ENCODE data around the gene SMAD2.

SMAD2 gene

DNA sequence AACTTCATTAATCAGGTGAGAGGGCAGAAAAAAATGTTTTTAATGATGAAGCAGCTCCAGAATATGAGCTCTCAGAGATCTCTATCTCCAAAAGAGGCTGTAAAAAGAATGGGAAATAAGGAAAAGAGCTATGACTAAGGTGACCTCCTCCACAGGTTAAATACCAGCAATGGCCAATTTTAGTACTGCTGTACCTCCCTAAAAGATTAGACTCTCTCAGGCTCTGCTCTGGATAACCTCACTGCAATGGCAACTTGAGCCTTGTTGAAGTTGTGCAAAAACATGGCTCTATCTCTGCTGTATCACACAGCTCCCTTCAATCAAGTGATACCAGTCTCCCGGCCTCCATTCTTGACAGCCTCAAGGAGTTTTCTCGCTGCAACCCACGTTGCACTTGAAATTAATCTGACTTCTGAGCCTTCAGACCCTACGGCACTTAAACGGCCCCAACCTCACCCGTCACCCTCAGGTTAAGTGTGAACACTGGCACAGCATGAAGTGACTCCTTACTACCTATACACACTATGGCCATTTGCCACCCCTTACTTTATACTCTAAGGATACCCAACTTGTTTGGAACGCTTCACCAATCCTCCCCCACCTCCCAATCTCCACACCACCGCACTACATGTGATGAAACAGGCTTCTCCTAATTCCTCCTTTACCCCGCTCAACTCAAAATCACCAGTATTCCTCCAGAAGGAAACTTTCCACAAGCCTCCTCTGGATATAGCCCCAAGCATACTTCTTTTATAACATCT lies 36.3 kb downstream of the SMAD2 start:
- no peak for DNase-seq

DNA sequence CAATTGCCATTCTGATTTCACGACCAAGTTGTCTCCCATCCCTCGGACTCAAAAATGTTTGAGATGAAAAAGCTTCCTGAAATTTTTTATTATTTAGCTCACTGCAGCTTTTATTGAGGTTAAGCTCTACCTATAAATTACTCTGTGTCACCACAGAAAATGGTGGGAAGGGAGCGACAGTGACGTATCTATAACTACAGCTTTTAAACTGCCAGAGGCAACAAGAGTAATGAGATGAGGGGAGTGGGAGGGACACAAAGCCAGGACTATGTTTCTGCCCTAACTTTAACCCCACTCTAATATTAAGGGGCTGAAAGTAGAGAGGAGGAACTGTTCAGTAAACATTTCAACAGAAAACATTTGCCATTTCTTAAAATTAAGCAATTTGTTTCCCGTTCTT lies 37.4 kb downstream of the SMAD2 start:
- DNase-seq, result no peak

DNA sequence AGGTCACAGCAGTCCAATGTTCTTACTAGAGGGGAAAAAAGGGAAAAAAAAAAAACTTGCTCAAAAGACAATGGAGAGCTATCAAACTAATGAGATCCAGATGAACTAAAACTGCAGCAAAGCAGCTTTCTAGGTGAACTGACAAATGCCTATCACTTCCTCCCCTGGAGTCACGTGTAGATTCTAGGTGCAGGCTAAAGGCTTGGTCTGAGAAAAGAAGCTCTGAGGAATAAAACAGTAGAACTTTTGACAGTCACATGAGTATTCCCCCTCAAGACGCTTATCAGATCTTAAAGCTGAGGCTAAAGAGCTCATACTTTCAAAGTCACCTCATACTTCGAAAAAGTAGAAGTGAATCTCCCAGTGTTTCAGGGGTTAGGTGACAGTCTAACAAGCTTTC lies 42.3 kb downstream of the SMAD2 start:
- DNase-seq, result no peak

DNA sequence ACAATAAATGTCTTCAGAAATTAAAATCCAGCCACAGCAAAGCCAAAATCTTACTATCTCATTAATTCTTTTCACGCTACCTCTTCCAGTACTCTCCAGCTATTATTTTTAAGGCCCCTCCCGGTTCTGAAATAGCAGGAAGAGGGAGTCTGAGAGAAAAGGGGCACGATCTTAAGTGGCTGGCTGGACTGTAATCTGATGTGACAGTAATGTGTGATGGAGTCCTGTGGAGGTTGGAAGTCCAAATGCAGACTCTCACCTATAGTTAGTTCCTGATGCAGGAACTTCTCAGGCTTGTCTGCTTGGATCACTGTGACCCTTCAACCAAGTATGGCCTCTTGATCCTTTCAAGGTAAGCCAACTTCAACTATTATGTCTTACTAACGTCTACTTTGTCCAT lies 43.2 kb downstream of the SMAD2 start:
- DNase-seq, result no peak

DNA sequence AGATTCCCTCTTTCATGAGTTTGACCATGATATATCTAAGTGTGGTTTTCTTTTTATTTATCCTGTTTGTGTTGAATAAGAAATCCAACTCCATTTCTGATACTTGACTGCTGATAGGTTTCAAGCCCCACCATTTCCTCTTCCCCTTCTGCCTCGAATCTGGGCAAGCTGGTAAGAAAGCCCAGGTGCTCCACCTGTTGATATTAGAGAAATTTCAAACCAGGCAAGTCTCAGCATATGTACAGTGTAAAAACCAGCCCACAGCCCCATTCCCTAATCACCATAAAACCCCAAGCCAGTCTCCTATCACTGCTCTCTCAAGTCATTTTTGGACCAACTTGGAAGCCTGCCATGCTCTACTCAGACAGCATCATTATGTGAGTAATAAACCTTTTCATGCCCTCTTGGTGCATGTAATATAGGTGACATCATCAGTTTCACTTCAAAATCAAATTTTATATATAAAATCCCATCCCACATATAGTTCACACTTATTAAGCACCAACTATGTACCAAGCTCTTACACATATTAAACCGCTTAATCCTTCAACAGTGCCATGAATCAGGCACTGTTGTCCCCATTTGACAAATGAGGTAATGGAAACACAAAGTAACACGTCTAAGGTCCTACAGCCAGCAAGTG lies 46.6 kb downstream of the SMAD2 start:
- peak; percentile 98 for DNase-seq

DNA sequence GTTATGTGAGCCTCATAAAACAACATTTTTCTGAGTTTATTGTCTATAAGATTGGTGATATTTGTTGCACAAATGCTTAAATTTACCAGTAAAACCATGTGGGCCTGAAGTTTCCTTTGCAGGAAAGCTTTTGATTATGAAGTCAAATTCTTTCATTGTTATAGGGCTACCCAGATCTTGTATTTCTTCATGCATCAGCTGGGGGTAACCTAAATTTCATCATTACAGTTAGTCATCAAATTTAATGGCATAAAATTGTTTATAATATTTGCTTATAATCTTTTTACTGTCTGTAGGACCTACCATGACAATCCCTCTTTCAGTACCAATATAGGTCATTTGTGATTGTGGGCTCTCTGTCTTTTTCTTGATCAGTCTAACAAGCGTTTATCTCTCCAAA lies 47.8 kb downstream of the SMAD2 start:
- no peak for DNase-seq

DNA sequence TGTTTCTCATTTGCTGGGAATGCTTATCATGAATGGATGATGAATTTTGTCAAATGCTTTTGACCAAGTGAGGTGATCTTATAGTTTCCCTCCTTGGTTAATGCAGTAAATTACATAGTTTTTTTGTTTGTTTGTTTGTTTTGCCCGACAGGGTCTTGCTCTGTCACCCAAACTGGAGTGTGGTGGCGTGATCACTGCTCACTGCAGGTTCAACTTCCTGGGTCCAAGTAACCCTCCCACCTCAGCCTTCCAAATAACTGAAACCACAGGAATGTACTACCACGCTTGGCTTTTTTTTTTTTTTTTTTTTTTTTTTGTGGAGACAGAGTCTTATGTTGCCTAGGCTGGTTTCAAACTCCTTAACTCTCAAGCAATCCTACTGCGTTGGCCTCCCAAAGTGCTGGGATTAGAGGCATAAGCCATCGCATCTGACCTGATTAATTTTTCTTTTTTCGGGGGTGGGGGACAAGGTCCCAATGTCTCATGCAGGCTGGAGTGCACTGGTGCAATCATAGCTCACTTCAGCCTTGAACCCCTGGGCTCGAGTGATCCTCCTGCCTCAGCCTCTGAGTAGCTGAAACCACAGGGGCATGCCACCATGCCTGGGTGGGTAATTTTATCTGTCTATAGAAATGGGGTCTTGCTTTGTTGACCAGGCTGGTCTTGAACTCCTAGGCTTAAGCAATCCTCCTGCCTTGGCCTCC lies 48.6 kb downstream of the SMAD2 start:
- no peak for DNase-seq

DNA sequence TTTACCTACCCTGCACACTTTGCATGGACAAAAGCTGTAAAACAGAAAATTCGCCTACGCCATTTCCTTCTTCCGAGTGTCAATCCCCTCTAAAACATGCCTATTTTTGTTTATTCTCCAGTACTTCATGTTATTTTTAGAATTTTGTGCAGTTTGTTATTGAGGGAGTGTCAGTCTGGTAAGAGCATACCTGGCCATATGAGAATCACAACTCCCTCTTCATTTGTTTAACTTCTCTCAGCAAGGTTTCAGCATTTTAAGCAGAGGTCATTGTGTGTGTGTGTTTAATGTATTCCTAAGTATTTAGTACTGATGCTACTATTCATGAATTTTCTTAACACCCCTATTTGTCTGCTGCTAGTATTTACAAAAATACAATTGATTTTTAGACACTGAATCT lies 49.4 kb downstream of the SMAD2 start:
- DNase-seq, result no peak

DNA sequence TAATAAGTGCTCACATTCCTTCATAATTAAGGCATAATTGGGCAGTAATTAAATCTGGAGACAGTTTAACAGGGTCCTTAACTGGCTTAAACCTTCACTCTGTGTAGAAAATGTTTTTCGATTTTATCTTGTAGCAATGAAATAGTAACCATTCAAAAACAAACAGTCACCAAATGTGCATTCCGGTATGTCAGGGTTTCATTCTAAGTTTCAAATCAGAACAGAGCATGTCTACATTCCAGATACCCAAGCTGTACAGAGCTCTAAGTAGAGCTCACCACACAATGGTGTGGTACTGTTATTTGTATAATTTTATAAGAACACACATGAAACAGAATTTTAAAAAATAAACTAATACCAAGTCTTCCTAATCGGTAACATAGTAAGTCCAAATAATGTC lies 52.6 kb downstream of the SMAD2 start:
- DNase-seq, result no peak

DNA sequence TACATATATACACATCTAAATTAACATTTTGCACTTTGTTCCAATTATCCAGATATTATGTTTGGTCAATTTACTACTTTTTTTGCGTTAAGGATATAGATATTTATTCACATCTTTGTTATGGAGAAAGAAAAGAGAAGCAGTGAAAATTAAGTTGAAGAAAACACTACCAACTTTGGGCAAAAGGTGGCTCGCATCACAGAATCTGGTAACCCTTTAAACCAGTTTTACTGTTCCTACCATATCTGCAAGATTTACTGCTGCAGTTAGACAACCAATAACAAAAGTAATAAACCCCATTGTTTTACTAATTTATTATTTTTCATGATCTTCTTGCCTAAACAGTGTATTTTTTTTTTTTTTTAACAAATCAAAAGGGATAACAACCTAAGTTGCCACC lies 53.6 kb downstream of the SMAD2 start:
- DNase-seq, result no peak

DNA sequence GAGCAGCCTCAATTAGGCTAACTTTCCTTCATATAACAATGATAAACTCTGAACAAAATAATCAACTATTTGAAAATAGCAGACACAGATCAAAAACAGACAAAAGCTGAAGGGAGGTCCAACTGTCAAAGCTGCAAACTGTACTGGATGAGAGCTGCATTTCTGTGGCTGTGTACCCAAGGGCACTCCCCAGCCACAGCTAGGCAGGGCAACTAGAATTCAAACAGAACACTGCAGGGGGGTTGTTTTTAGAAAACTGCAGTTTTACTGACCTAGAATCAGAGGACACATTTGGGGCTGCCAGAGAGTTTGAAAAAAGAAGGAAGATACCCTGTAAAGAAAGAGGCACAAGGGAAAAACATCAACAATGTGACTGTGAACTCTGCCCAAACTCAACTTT lies 56.8 kb downstream of the SMAD2 start:
- DNase-seq, result no peak

DNA sequence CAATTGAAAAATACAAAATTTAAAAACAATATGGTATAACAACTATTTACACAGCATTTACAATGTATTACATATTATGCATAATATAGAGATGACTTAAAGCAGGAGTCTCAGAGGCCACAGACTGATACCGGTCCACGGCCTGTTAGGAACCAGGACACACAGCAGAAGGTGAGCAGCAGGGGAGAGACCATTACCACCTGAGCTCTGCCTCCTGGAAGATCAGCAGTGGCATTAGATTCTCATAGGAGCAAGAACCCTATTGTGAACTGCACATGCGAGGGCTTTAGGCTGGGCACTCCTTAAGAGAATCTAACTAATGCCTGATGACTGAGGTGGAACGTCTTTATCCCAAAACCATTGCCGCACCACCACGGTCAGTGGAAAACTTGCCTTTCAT lies 58.0 kb downstream of the SMAD2 start:
- no peak for DNase-seq

DNA sequence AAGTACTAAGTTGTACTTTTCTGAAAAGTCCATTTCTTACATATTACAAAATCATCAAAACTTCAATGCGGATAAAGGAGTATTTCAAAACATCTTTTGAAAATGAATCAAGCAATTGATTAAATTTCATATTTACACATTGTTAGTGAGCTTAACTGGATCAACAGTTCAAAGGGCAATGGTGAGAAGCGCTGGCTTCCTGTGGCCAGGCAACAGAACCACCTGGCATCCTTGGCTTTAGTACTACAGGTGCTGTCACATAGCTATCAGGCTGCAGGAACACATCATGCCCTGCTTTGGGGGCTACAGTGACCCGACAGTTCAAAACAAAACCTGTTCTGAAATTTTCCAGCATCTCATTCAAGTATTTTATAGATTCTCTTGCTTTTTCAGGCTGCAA lies 59.2 kb downstream of the SMAD2 start:
- no peak for DNase-seq

DNA sequence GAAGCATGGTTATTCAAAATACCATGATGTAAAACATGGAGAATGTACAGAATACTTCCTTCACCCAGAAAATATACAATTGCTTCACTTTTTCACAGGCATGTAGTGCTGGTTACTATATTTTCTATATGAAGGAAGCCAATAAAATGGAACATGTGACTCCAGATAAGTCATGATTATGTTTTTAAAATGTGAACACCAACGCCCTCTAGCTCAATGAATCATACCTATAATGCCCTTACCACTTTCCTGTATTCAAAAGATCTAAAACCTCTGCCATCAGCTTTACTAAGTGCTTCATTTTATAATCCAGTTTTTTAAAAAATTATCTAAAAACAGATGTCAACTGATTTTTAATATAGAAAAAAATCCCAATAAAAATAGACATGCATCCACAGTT lies 59.9 kb downstream of the SMAD2 start:
- DNase-seq, result no peak

DNA sequence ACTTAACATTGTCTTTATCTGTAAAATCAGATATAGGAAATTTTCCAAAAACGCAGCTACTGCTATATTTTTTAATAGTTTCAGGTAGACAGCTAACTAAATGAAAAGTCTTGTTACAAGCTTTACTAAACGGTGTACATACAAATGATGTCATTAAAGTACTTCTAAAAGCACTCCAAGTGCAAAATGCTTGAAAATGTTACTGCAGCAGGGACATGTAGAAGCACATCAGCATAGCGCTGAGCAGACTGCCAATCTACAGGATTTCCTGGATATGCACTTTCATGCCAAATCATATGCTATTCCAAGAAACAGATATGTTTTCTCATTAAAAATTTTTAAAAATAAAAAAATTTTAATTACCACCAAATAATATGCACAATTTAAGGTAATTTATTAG lies 61.7 kb downstream of the SMAD2 start:
- DNase-seq, result no peak

DNA sequence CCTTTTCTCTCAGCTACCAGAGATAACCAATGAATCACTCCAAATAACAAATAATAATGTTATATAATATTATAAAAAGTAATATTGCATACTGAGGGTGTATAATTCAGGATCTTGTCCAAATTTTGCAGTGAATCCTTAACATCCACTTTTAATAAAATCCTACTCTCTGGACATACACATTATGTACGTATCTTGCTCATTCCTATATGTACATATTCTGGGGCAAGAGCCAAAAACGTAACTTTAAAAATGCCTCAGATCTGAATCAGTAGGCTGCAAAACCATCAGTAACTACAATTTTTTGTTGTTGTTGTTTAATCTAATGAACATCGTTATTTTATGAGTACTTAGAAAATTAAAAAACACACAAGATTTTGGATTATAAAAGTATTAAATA lies 65.3 kb downstream of the SMAD2 start:
- DNase-seq, result no peak

DNA sequence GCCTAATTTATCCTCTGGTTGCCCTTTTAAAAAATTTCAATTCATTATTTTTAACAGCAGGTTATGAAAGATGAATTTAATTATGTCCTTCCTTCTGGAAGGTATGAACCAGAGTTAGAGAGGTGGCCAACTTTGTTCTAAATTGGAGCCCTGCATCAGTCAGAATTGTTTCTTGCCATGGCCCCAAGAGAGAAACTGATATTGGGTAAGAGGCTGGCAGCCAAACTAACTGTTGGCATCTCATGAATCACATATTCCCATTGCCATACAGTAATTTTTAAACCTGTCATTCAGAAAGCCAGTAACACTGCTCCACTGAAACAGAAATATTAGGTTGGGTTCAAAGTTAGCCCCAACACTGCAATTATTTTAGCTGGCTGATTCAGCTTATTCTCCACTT lies 67.4 kb downstream of the SMAD2 start:
- no peak for DNase-seq

DNA sequence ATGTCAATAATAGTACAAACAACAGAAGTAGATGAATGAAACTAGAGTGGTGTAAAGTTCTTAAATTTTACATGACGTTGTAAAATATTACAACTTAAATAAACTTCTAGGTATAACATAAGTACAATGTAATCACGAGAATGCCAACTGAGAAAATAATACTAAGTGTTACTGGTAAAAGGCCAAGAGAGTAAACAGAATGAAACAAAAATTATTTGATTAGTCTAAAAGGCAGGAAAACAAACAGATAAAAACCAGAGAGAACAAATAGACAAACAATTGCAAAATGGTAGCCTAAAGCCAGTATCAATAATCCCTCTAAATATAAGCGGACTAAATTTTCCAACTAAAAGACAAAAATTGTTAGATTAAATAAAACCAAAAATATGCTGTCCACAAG lies 71.9 kb downstream of the SMAD2 start:
- DNase-seq, result no peak

DNA sequence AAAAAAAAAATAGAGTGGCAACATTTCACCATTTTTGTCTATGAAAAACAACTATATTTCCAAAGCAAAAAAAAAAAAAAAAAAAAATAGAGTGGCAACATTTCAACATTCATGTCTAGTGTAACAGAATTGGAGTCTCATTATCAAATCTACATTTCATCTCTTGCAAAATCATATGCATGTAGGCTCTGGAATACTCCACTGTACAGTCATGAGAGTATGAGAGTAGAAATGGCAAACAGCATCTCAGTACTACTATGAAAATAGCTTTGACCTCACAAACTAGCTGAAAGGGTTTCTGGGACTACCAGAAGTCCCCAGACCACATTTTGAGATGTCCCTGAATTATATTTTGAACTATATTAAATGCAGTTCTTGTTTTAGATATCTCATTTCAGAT lies 82.8 kb downstream of the SMAD2 start:
- DNase-seq, result no peak

DNA sequence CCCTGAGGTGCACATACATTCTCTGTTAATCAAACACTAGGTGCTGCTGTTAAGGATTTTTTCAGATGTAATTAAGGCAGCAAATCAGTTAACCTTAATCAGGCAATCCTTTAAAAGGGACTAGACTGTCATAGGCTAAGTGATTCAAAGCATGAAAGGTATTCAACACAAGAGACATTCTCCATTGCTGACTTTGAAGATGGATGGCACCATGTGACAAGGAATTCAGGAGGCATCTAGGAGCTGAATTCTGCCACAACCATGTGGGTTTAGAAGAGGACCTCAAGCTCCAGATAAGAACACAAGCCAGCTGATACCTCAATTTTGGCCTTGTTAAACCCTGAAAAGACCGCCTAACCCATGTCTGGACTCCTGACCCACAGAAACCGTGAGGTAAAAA lies 84.0 kb downstream of the SMAD2 start:
- DNase-seq, result no peak

DNA sequence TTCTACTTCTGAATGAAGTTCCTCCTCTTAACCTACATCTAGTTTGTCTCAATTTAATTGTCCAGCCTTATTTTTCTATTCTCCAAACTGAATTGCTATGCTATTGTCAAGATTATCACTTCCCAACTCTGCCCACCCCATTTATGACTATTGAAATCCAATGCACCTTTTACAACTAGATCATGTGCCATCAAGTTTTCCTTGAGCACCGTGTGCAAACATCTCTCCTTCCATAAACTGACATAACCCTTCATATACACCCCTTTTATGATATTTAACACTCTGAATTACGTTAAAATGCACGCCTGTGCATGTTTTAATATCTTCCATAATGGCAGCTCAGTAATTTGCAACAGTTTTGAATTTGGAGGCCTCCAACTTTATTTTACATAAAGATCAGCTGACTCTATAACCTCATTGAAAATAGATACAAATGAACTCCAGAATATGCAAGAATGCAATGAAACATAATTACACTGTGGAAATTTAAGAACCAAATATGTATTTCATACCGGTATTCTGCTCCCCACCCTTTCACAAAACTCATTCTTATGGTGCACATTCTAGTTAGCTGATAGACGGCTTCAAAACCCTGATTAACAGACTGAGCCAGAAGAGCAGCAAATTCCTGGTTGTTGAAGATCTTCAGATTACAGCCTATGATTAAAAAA lies 85.5 kb downstream of the SMAD2 start:
- no peak for DNase-seq

DNA sequence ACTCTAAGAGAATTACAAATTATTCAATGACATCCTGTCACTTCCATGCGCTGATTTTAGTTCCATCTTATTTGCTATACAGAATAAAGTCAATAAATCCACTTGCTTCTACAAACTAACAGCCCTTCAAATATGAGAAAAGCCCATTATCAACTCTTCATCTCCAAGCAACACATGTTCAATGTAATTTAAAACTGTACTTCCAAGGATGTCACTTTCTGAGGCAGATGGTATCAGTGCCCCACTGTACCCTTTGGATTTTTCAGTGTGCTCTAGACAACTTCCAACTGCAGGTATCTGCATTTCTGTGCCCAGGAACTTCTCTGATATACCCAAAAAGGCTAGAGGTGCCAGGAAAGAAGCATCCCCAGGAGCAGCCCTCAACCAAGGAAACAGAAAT lies 87.6 kb downstream of the SMAD2 start:
- no peak for DNase-seq

DNA sequence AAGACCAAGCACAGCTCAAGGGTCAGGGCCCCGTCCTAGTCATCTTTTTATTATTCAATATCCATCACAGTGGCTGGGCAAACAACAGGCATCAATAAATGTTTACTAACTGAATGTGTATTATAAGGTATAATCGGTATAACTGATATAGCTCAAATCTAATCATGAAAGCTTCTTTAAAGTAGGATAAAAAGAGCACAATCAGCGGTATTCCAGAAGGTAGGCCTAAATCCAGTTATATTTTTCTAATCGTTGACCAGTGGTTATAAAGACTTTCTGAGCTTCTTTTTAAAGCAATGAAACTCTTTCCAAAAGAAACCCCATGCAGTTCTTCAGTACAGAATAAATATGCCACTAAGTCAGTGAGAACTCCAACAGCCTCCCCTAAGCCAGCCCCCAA lies 92.1 kb downstream of the SMAD2 start:
- no peak for DNase-seq

DNA sequence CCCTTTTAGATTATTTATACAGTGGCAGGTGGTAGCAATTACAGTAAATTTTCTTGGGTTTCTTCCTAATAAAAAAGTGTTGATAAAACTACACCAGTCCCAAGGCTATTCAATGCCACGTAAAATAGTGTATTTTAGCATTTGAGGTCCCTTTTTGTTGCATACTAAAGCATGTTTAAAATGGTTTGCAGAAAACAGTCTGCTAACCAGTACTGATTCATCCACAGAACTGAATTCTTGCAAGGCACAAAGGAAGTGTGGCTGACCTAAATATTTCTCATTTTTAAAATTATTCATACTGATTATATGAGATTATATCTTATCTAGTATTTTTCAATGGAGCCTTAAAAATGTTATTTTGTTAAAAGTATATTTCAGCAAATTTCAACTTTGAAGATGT lies 98.1 kb downstream of the SMAD2 start:
- no peak for DNase-seq

All from NCI-H1105 treated with DMSO at 0.1 percent for 48 hours (cell line).